K562 (cell line): Measurements from ENCODE around the gene PPM1H. TPM values are rescaled to one million over a fixed set of nuclear protein-coding genes. Genes with fewer than 3 reads are reported as not detected.

Source experiments
- HMBOX1 ChIP-seq: sonication (generic); IDR thresholded peaks from 2 replicates; pipeline ENCODE4 v1.6.1; 2016
- KDM1A ChIP-seq, 2 experiments: fragments of 450-650 bp; IDR thresholded peaks; 2 replicates each; pipeline ENCODE4 v1.6.1; 2016; ENCODE audit warnings: mild to moderate bottlenecking in 2 of 2
- MGA ChIP-seq: fragments of 450-650 bp; IDR thresholded peaks from 2 replicates; pipeline ENCODE4 v1.6.1; 2016; ENCODE audit warnings: mild to moderate bottlenecking, moderate library complexity
- MTA1 ChIP-seq: fragments of 450-650 bp; IDR thresholded peaks from 2 replicates; pipeline ENCODE4 v1.6.1; 2017; ENCODE audit warnings: borderline replicate concordance
- SRSF7 ChIP-seq: fragments of 200-400 bp; formaldehyde crosslinking; optimal IDR thresholded peaks from 2 replicates; pipeline ENCODE3; 2017; ENCODE audit warnings: mild to moderate bottlenecking, low read depth, low read length
- ZNF695 ChIP-seq: fragments of 450-650 bp; formaldehyde crosslinking; IDR thresholded peaks from 2 replicates; pipeline ENCODE4 v1.4.0; 2020; ENCODE audit warnings: mild to moderate bottlenecking, moderate library complexity
- polyA plus RNA-seq, 8 experiments: library from polyadenylated mRNA; depleted of rRNA in 4 of 8; stranded (reverse) in 5 of 8; unstranded in 3 of 8; fragments of >200 nt; fragmentation: Nextera tagmentation in 2 of 8; fragmentation: Illumina TruSeq in 1 of 8; extraction: Ambion mirVana in 2 of 8; extraction: Trizol in 1 of 8; gene quantifications; 2 replicates each; pipeline versions ENCODE4 v1.2.1 to v1.2.3, GENCODE V29; 2011 to 2014; ENCODE audit warnings: inconsistent platforms in 1 of 8, missing spikeins in 1 of 8
- total RNA-seq, 7 experiments: library from RNA; depleted of rRNA in 6 of 7; stranded (reverse); fragments of >200 nt in 6 of 7; fragmentation: Illumina TruSeq in 2 of 7; extraction: Trizol in 2 of 7; gene quantifications; 2 replicates each; pipeline versions ENCODE4 v1.2.1 to v1.2.3, GENCODE V29; 2011 to 2021; ENCODE audit warnings: low replicate concordance in 1 of 7

PPM1H gene
- total and polyA plus RNA-seq, 9 of the 15 experiments (the other 6 are each of a cell fraction or from before 2014, with no cell fraction given): 5.3 to 29.3 (median 11.3) TPM

GRCh38 chr12:62914443-62915203 is 20.3 kb downstream of the PPM1H start (continued):
- TF ChIP-seq MTA1 (no peak), HMBOX1 (peak; percentile 51; the same call in 1 of the 2 replicates), ZNF695 (CRISPR knock-in tag) (no peak), KDM1A (IDR thresholded peaks at IDR 0.05) (no peak), SRSF7 (no peak), MGA (peak; percentile 51)
